SK-N-SH treated with all-trans-retinoic acid at 6 μM for 48 hours (cell line): ENCODE data around the gene TAF5L.

Experiments used
- ATAC-seq: fragments of 200-7000 bp; cut with Tn5 transposase; 3 replicates; pipeline ENCODE4 v1.9.1; 2020; ENCODE audit warnings: mild to moderate bottlenecking, moderate library complexity
- ARNTL ChIP-seq: fragments of 450-650 bp; formaldehyde crosslinking; IDR thresholded peaks from 2 replicates; pipeline ENCODE4 v1.5.0; 2020; ENCODE audit warnings: low read depth, mild to moderate bottlenecking, moderate library complexity, borderline replicate concordance
- BACH2 ChIP-seq: fragments of 250-450 bp; sonication (Bioruptor Pico); IDR thresholded peaks from 2 replicates; pipeline ENCODE4 v1.9.0; 2021; ENCODE audit warnings: mild to moderate bottlenecking, borderline replicate concordance
- CREB5 ChIP-seq: fragments of 250-450 bp; sonication (Bioruptor Pico); IDR thresholded peaks from 2 replicates; pipeline ENCODE4 v1.5.1; 2020; ENCODE audit warnings: low read depth, mild to moderate bottlenecking, moderate library complexity
- CSRNP3 ChIP-seq: fragments of 250-450 bp; sonication (Bioruptor Pico); IDR thresholded peaks from 2 replicates; pipeline ENCODE4 v1.5.1; 2021; ENCODE audit warnings: mild to moderate bottlenecking, moderate library complexity
- ESRRG ChIP-seq: fragments of 250-450 bp; sonication (Bioruptor Pico); IDR thresholded peaks from 2 replicates; pipeline ENCODE4 v1.6.1; 2021; ENCODE audit warnings: mild to moderate bottlenecking
- GLIS3 ChIP-seq: fragments of 250-450 bp; sonication (Bioruptor Pico); IDR thresholded peaks from 2 replicates; pipeline ENCODE4 v1.5.0; 2020; ENCODE audit warnings: mild to moderate bottlenecking, moderate library complexity
- OSR1 ChIP-seq: fragments of 250-450 bp; sonication (Bioruptor Pico); IDR thresholded peaks from 2 replicates; pipeline ENCODE4 v1.8.0; 2022; ENCODE audit warnings: moderate library complexity, mild to moderate bottlenecking, inconsistent platforms
- POU6F1 ChIP-seq: fragments of 250-450 bp; sonication (Bioruptor Pico); IDR thresholded peaks from 2 replicates; pipeline ENCODE4 v1.8.0; 2021; ENCODE audit warnings: low read depth, mild to moderate bottlenecking, moderate library complexity, borderline replicate concordance
- PPARA ChIP-seq: fragments of 250-450 bp; sonication (Bioruptor Pico); IDR thresholded peaks from 2 replicates; pipeline ENCODE4 v1.5.0; 2020; ENCODE audit warnings: mild to moderate bottlenecking, borderline replicate concordance
- SNAI2 ChIP-seq: fragments of 250-450 bp; sonication (Bioruptor Pico); IDR thresholded peaks from 2 replicates; pipeline ENCODE4 v1.5.0; 2020; ENCODE audit warnings: mild to moderate bottlenecking, moderate library complexity
- TCF4 ChIP-seq: fragments of 250-450 bp; sonication (Bioruptor Pico); IDR thresholded peaks from 2 replicates; pipeline ENCODE4 v1.8.0; 2021; ENCODE audit warnings: mild to moderate bottlenecking, moderate library complexity, borderline replicate concordance
- TOX ChIP-seq: fragments of 250-450 bp; sonication (Bioruptor Pico); IDR thresholded peaks from 2 replicates; pipeline ENCODE4 v1.8.0; 2021; ENCODE audit warnings: mild to moderate bottlenecking, moderate library complexity, borderline replicate concordance
- ZFP30 ChIP-seq: fragments of 450-650 bp; formaldehyde crosslinking; IDR thresholded peaks from 2 replicates; pipeline ENCODE4 v1.5.0; 2022; ENCODE audit warnings: mild to moderate bottlenecking, moderate library complexity
- ZNF565 ChIP-seq: fragments of 450-650 bp; formaldehyde crosslinking; conservative IDR thresholded peaks from 2 replicates; pipeline ENCODE4 v1.5.0; 2020; ENCODE audit warnings: low read depth, mild to moderate bottlenecking, moderate library complexity
- ZNF8 ChIP-seq: fragments of 450-650 bp; formaldehyde crosslinking; IDR thresholded peaks from 2 replicates; pipeline ENCODE4 v1.5.0; 2020; ENCODE audit warnings: mild to moderate bottlenecking, moderate library complexity
- TF ChIP-seq, protein P1 (sequence below): fragments of 250-450 bp; sonication (Bioruptor Pico); IDR thresholded peaks from 2 replicates; pipeline ENCODE4 v1.5.0; 2020; ENCODE audit warnings: mild to moderate bottlenecking, moderate library complexity
- TF ChIP-seq, protein P2 (sequence below): fragments of 250-450 bp; sonication (Bioruptor Pico); IDR thresholded peaks from 2 replicates; pipeline ENCODE4 v1.8.0; 2020; ENCODE audit warnings: mild to moderate bottlenecking, moderate library complexity, borderline replicate concordance

TAF5L gene

DNA sequence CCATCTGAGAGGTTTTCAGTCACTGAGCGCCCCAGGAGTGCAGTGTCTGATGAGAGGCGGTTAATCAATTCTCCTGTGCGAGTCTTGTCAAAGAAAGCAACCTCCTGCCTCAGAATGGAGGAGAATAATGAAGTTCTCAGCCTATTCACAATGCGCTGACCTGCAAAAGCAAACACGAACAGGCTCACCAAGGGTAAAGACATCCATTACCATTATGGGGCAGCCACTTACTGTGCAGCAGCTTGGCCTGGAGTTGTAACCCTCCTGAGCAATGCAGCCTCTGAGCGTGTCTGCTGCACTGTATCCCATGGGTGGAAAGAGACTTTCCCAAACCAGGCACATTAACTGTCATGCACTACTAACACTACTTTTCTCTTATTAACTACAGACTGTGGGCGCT lies 78.4 kb downstream of the TAF5L start:
- TF ChIP-seq, protein P1, sequence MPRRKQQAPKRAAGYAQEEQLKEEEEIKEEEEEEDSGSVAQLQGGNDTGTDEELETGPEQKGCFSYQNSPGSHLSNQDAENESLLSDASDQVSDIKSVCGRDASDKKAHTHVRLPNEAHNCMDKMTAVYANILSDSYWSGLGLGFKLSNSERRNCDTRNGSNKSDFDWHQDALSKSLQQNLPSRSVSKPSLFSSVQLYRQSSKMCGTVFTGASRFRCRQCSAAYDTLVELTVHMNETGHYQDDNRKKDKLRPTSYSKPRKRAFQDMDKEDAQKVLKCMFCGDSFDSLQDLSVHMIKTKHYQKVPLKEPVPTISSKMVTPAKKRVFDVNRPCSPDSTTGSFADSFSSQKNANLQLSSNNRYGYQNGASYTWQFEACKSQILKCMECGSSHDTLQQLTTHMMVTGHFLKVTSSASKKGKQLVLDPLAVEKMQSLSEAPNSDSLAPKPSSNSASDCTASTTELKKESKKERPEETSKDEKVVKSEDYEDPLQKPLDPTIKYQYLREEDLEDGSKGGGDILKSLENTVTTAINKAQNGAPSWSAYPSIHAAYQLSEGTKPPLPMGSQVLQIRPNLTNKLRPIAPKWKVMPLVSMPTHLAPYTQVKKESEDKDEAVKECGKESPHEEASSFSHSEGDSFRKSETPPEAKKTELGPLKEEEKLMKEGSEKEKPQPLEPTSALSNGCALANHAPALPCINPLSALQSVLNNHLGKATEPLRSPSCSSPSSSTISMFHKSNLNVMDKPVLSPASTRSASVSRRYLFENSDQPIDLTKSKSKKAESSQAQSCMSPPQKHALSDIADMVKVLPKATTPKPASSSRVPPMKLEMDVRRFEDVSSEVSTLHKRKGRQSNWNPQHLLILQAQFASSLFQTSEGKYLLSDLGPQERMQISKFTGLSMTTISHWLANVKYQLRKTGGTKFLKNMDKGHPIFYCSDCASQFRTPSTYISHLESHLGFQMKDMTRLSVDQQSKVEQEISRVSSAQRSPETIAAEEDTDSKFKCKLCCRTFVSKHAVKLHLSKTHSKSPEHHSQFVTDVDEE, result no peak
- TF ChIP-seq PPARA (CRISPR knock-in tag) (no peak), TCF4 (no peak), CSRNP3 (CRISPR knock-in tag) (no peak), ZFP30 (CRISPR knock-in tag) (no peak), ESRRG (CRISPR knock-in tag) (no peak), OSR1 (CRISPR knock-in tag) (no peak)
- no peak; the same call in 2 of the 3 replicates for ATAC-seq

GRCh38 chr1:229544587-229544986 lies 81.3 kb downstream of the TAF5L start:
- no peak for ATAC-seq
- TF ChIP-seq SNAI2 (CRISPR knock-in tag) (no peak), TCF4 (no peak), BACH2 (no peak), PPARA (CRISPR knock-in tag) (no peak), GLIS3 (CRISPR knock-in tag) (no peak), ZNF8 (no peak), POU6F1 (CRISPR knock-in tag) (no peak), TOX (CRISPR knock-in tag) (no peak), CSRNP3 (CRISPR knock-in tag) (no peak), ESRRG (CRISPR knock-in tag) (no peak), ARNTL (CRISPR knock-in tag) (no peak), CREB5 (CRISPR knock-in tag) (no peak), ZNF565 (CRISPR knock-in tag) (no peak)
- TF ChIP-seq, protein P2, sequence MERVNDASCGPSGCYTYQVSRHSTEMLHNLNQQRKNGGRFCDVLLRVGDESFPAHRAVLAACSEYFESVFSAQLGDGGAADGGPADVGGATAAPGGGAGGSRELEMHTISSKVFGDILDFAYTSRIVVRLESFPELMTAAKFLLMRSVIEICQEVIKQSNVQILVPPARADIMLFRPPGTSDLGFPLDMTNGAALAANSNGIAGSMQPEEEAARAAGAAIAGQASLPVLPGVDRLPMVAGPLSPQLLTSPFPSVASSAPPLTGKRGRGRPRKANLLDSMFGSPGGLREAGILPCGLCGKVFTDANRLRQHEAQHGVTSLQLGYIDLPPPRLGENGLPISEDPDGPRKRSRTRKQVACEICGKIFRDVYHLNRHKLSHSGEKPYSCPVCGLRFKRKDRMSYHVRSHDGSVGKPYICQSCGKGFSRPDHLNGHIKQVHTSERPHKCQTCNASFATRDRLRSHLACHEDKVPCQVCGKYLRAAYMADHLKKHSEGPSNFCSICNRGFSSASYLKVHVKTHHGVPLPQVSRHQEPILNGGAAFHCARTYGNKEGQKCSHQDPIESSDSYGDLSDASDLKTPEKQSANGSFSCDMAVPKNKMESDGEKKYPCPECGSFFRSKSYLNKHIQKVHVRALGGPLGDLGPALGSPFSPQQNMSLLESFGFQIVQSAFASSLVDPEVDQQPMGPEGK, result no peak
- TF ChIP-seq, protein P1, result no peak
